ENCODE results near the gene YTHDF1.
"Not testable (repeated sequence)": the region's sequence is repeated elsewhere in the genome, so short reads cannot be mapped to it uniquely, and the experiment has no call there.

YTHDF1 gene

DNA sequence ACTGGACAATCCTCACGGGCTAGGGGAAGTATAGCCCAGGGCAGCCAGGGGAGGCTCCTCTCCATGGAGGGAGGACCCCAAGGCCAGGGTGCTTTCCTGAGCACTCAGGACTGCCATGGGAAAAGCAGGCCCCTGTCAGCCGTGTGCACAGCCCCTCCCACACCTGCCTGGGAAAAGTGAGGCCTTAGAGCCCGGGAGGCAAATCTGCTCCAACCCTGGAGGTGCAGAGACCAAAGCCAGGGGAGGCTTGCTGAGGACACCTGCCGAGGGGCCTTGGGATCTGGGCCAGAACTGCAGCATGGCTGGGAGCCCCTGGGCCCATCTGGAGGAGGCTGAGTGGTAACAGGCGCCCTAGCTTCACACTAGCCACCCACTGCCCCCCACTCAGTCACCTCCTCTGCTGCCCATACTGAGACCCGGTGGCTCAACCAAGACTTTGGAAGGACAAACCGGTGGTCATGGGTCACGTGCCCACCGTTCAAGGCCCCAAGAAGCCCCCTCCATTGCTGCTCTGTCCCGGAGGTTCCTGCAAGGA, 55.2 kb downstream of the YTHDF1 start:
- H3K36me3 ChIP-seq (ENCODE audit: control insufficient read depth, insufficient read depth, low read length) = no peaks in the 10 kb centered on the region
- H3K9ac ChIP-seq = no peak overlapping the region
- H3K4me1 ChIP-seq = no peaks in the 10 kb centered on the region
- H3K79me2 ChIP-seq = no peaks in the 10 kb centered on the region
- H2AFZ ChIP-seq = no peak overlapping the region
- TF ChIP-seq, protein P1, sequence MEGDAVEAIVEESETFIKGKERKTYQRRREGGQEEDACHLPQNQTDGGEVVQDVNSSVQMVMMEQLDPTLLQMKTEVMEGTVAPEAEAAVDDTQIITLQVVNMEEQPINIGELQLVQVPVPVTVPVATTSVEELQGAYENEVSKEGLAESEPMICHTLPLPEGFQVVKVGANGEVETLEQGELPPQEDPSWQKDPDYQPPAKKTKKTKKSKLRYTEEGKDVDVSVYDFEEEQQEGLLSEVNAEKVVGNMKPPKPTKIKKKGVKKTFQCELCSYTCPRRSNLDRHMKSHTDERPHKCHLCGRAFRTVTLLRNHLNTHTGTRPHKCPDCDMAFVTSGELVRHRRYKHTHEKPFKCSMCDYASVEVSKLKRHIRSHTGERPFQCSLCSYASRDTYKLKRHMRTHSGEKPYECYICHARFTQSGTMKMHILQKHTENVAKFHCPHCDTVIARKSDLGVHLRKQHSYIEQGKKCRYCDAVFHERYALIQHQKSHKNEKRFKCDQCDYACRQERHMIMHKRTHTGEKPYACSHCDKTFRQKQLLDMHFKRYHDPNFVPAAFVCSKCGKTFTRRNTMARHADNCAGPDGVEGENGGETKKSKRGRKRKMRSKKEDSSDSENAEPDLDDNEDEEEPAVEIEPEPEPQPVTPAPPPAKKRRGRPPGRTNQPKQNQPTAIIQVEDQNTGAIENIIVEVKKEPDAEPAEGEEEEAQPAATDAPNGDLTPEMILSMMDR (IDR thresholded peaks at IDR 0.05) = no peak
- no peaks in the 10 kb centered on the region for H3K9me3 ChIP-seq (ENCODE audit: control insufficient read depth, low read length)
- H3K4me3 ChIP-seq (ENCODE audit: low read depth, low read length) = no peak overlapping the region
- H3K27me3 ChIP-seq (ENCODE audit: control insufficient read depth, insufficient read depth, low read length) = no peaks in the 10 kb centered on the region
- no peak overlapping the region for H3K27ac ChIP-seq
- H3K4me2 ChIP-seq (ENCODE audit: low read length) = no peak overlapping the region

DNA sequence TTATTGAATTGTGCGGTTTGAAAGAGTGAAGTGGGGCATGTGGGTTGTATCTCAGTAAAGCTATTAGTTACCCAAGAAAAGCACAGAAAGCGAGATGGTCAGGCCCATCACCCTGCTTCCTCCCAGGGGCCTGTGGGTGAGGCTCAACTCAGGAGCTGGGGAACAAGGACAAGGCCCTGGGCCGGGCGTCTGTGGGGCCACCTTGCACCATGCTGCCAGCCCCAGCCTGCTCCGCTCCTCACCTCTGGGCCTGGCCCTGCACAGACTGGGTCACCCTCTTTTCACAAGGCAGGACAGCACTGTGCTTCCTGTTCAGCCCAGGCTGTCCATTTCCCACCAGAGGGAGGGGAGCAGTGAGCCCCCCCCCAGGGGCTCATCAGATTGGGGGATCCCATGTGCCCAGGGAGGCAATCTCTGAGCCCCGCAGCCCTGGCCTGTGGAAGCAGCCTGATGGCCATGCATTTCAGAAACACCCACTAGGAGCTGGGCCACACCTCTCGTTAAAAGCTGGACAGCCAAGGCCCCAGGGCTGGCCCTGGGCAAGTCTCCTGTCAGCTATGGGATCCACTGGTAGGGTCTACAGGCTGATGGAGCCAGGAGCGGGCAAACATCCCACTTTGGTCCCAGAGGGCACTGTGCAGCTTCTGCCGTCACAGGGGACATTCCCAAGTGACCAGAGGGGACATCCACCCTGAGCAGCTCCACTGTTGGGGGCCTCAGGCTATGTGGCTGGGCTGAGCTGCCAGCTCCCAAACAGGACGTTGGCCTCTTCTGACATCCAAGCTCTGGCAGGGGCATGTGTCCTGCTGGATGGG, 55.9 kb downstream of the YTHDF1 start:
- no peaks in the 10 kb centered on the region for H3K9me3 ChIP-seq (ENCODE audit: control insufficient read depth, low read length)
- no peaks in the 10 kb centered on the region for H3K27me3 ChIP-seq (ENCODE audit: control insufficient read depth, insufficient read depth, low read length)
- H3K4me2 ChIP-seq (ENCODE audit: low read length) = no peak overlapping the region
- no peaks in the 10 kb centered on the region for H3K4me1 ChIP-seq
- no peaks in the 10 kb centered on the region for H3K36me3 ChIP-seq (ENCODE audit: control insufficient read depth, insufficient read depth, low read length)
- H3K9ac ChIP-seq = no peak overlapping the region
- H2AFZ ChIP-seq = no peak overlapping the region
- TF ChIP-seq, protein P1 (IDR thresholded peaks at IDR 0.05) = no peak
- H3K27ac ChIP-seq = no peak overlapping the region
- no peak overlapping the region for H3K4me3 ChIP-seq (ENCODE audit: low read depth, low read length)
- no peaks in the 10 kb centered on the region for H3K79me2 ChIP-seq

DNA sequence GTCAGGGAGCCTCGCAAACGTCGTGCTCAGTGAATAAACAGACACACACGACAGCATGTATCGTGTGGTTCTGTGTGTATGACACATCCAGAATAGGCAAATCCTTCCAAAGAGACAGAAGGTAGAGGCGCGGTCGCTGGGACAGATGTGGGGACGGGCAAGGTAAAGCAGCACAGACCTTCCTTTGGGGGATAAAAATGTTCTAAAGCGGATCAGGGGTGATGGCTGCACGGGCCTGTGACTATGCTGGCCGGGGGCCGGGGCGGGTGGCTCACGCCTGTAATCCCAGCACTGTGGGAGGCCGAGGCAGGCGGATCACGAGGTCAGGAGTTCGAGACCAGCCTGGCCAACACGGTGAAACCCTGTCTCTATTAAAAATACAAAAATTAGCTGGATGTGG, 56.7 kb downstream of the YTHDF1 start:
- not testable (repeated sequence) for H3K27ac ChIP-seq; H3K9ac ChIP-seq; H3K4me2 ChIP-seq (ENCODE audit: low read length); H3K4me3 ChIP-seq (ENCODE audit: low read depth, low read length); H2AFZ ChIP-seq; H3K36me3 ChIP-seq (ENCODE audit: control insufficient read depth, insufficient read depth, low read length); H3K9me3 ChIP-seq (ENCODE audit: control insufficient read depth, low read length); H3K4me1 ChIP-seq; H3K79me2 ChIP-seq; H3K27me3 ChIP-seq (ENCODE audit: control insufficient read depth, insufficient read depth, low read length)

DNA sequence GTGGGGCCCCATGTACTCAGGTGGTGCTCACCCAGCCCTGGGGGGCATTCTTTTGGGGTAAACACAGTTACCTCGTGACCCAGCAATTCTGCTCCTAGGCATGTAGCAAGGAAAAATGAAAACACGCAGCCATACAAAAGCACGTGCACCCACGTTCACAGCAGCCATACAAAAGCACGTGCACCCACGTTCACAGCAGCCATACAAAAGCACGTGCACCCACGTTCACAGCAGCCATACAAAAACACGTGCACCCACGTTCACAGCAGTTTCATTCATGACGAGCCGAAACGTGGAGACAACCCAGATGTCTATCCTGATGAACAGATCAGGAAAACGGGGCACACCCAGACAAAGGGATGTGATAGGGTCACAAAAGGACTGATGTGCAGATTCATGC, 57.1 kb downstream of the YTHDF1 start:
- Histone ChIP-seq H3K4me2 (ENCODE audit: low read length) (no peak overlapping the region), H3K4me1 (no peaks in the 10 kb centered on the region), H3K9ac (no peak overlapping the region), H3K9me3 (ENCODE audit: control insufficient read depth, low read length) (no peaks in the 10 kb centered on the region), H3K36me3 (ENCODE audit: control insufficient read depth, insufficient read depth, low read length) (no peaks in the 10 kb centered on the region), H3K27me3 (ENCODE audit: control insufficient read depth, insufficient read depth, low read length) (no peaks in the 10 kb centered on the region), H2AFZ (no peak overlapping the region), H3K4me3 (ENCODE audit: low read depth, low read length) (no peak overlapping the region), H3K79me2 (no peaks in the 10 kb centered on the region), H3K27ac (no peak overlapping the region)
- TF ChIP-seq, protein P1 (IDR thresholded peaks at IDR 0.05) = no peak

DNA sequence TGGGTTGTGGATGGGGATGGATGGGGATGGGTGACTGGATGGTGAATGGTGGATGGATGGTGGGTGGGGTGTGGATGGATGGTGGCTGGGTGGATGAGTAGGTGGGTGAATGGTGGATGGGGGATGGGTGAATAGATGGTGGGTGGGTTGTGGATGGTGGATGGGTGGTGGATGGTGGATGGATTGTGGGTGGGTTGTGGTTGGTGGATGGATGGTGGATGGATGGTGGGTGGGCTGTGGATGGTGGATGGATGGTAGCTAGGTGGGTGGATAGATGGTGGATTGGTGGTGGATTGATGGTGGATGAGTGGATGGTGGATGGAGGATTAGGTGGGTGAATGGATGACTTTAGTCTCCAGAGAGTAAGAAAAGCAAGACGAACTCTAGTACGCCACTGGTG, 57.6 kb downstream of the YTHDF1 start:
- H3K27me3 ChIP-seq (ENCODE audit: control insufficient read depth, insufficient read depth, low read length) = no peaks in the 10 kb centered on the region
- TF ChIP-seq, protein P1 (IDR thresholded peaks at IDR 0.05) = no peak
- no peaks in the 10 kb centered on the region for H3K36me3 ChIP-seq (ENCODE audit: control insufficient read depth, insufficient read depth, low read length)

DNA sequence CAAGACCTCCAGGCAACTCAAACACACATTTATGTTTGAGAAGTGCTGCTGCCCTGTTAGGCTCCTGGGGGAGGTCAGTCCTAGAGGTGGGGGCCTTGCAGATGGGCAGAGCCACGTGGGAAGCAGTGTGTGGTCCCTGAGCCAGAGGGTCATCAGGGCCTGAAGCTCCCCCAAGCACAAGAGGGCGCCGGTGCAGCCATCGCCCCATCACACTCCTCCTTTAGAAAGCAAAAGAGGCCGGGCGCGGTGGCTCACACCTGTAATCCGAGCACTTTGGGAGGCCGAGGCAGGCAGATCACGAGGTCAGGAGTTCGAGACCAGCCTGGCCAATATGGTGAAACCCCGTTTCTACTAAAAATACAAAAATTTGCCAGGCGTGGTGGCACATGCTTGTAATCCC, 58.5 kb downstream of the YTHDF1 start:
- H3K9me3 ChIP-seq (ENCODE audit: control insufficient read depth, low read length); H3K27me3 ChIP-seq (ENCODE audit: control insufficient read depth, insufficient read depth, low read length); H3K36me3 ChIP-seq (ENCODE audit: control insufficient read depth, insufficient read depth, low read length); H3K4me3 ChIP-seq (ENCODE audit: low read depth, low read length); H3K79me2 ChIP-seq; H3K4me2 ChIP-seq (ENCODE audit: low read length); H2AFZ ChIP-seq; H3K4me1 ChIP-seq; H3K27ac ChIP-seq; H3K9ac ChIP-seq: not testable (repeated sequence)

More for the DNA sequence above, 57.6 kb downstream of the YTHDF1 start:
- no peak overlapping the region for H2AFZ ChIP-seq
- no peak overlapping the region for H3K9ac ChIP-seq
- H3K4me2 ChIP-seq (ENCODE audit: low read length) = no peak overlapping the region
- no peaks in the 10 kb centered on the region for H3K9me3 ChIP-seq (ENCODE audit: control insufficient read depth, low read length)
- no peaks in the 10 kb centered on the region for H3K4me1 ChIP-seq
- H3K27ac ChIP-seq = no peak overlapping the region
- no peak overlapping the region for H3K4me3 ChIP-seq (ENCODE audit: low read depth, low read length)
- H3K79me2 ChIP-seq = no peaks in the 10 kb centered on the region
